ENCODE data around the gene VARS2. TPM values are rescaled to one million over a fixed set of nuclear protein-coding genes. Genes with fewer than 3 reads are reported as not detected.

The VARS2 gene
- total RNA-seq, 2 donors from 2014 or later, result 39.4 to 52.5 TPM

DNA sequence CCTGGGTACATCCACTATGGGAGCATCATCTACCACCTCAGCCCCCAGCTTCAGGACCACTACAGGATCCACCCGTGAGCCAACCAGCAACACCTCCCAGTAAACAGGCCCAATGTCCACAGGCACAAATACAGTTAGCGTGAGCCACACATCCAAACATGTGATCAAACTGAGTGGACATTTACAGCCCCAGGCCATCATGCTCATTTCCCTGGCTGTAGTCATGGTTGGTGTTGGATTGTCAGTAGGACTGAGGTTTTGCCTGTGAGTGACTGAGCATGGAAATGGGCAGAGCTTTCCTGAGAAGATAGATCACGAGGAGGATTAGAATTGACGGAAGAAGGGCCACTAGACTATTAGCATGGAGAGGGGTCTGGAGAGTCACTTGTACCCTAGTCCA lies 58.8 kb downstream of the VARS2 start:
- no peaks in the 10 kb centered on the region for H3K9me3 Mint-ChIP-seq
- WGBS, 2 experiments (ENCODE audit: insufficient coverage in 1 of 2, insufficient read length in 1 of 2), result 93 to 95% methylated on average over 4 of the region's 4 CpGs
- Histone ChIP-seq H3K9ac (ENCODE audit: extremely low read depth, low read length, poor library complexity, severe bottlenecking) (no peak overlapping the region), H3K27ac (ENCODE audit: low read depth, low read length) (no peak overlapping the region), H3K4me1 (ENCODE audit: control insufficient read depth, insufficient read depth, low read length) (no peaks in the 10 kb centered on the region), H3K36me3 (ENCODE audit: control insufficient read depth, insufficient read depth, low read length) (no peaks in the 10 kb centered on the region), H3K4me3 (ENCODE audit: low read length) (no peak overlapping the region), H3K9me3 (ENCODE audit: control insufficient read depth, low read length) (no peaks in the 10 kb centered on the region), H3K27me3 (ENCODE audit: control insufficient read depth, insufficient read depth, low read length, poor library complexity, severe bottlenecking) (no peaks in the 10 kb centered on the region)
- TF ChIP-seq CTCF (conservative IDR thresholded peaks at IDR 0.05), result no peak
- H3K4me3 Mint-ChIP-seq, result no peak overlapping the region
- H3K4me1 Mint-ChIP-seq, result no peaks in the 10 kb centered on the region
- no peaks in the 10 kb centered on the region for H3K27me3 Mint-ChIP-seq (ENCODE audit: insufficient read depth)
- no peak for DNase-seq
- no peaks in the 10 kb centered on the region for H3K36me3 Mint-ChIP-seq (ENCODE audit: low read depth)
- H3K27ac Mint-ChIP-seq, result no peak overlapping the region

DNA sequence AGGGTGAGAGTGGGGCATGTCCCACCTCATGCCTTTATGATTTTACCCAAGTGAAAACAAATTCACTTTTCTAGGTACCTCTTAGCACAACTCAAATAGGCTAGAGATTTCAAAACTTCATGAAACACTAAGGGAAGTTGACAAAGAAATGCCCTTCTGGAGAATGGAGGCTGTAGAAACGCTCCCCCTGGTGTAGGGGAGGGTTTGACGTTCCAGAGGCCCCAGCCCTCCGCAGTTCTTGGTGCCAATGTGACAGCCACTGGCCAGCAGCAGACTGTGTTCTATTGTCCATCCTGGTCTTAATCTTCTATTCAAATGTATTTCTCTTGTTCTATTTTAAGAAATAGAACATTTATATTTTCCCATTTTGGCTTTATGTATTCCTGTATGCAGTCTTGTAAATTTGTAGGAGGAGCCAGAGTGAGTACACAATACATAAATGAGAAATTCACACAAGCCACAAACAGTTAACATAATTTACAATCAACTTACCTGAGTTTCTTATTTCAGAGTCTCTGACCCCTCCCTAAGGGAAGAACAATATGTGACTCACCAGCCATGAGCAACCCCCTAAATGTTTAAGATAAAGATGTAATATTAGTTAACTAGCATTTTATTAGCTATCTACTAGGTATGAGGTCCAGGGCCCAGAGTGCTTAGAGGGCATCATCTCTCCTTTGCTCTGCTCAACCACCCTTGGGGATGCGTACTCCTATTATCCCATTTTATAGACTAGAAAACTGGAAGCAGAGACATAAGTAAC lies 60.6 kb downstream of the VARS2 start:
- H3K4me1 ChIP-seq (ENCODE audit: control insufficient read depth, insufficient read depth, low read length), result no peaks in the 10 kb centered on the region
- no peak overlapping the region for H3K4me3 ChIP-seq (ENCODE audit: low read length)
- H3K4me3 Mint-ChIP-seq, result no peak overlapping the region
- H3K27me3 ChIP-seq (ENCODE audit: control insufficient read depth, insufficient read depth, low read length, poor library complexity, severe bottlenecking), result no peaks in the 10 kb centered on the region
- no peak overlapping the region for H3K9ac ChIP-seq (ENCODE audit: extremely low read depth, low read length, poor library complexity, severe bottlenecking)
- 67 to 84% methylated on average over 4 of the region's 4 CpGs for whole genome bisulfite sequencing, 2 experiments (ENCODE audit: insufficient coverage in 1 of 2, insufficient read length in 1 of 2)
- DNase-seq, result peak; percentile 53
- H3K27ac ChIP-seq (ENCODE audit: low read depth, low read length), result no peak overlapping the region
- no peak overlapping the region for H3K27ac Mint-ChIP-seq
- no peaks in the 10 kb centered on the region for H3K36me3 Mint-ChIP-seq (ENCODE audit: low read depth)
- H3K4me1 Mint-ChIP-seq, result no peaks in the 10 kb centered on the region
- no peaks in the 10 kb centered on the region for H3K27me3 Mint-ChIP-seq (ENCODE audit: insufficient read depth)
- H3K9me3 ChIP-seq (ENCODE audit: control insufficient read depth, low read length), result no peaks in the 10 kb centered on the region
- no peaks in the 10 kb centered on the region for H3K9me3 Mint-ChIP-seq
- peak; percentile 50 for TF ChIP-seq CTCF (conservative IDR thresholded peaks at IDR 0.05)
- no peaks in the 10 kb centered on the region for H3K36me3 ChIP-seq (ENCODE audit: control insufficient read depth, insufficient read depth, low read length)

Small RNAs within 50 kb of the gene (microRNA-seq; reads per million reads assigned to microRNA genes)
- gene MIR4640 (ENCODE audit: borderline microRNAs expressed), result not detected

Other genes starting within 250 kb of the VARS2 start
- gene DHX16, start 241.2 kb upstream of the VARS2 start, total RNA-seq, result 10 to 100 TPM; 33.5 to 33.9 TPM
- gene PPP1R18, start 227.6 kb upstream of the VARS2 start, total RNA-seq, result 10 to 100 TPM; 27.6 to 31.4 TPM
- 10 to 100 TPM; 37.1 TPM for gene NRM, start 223.3 kb upstream of the VARS2 start, total RNA-seq
- gene MDC1, start 197.0 kb upstream of the VARS2 start, total RNA-seq, result 10 to 100 TPM; 79.0 to 95.1 TPM
- 1,000 to 10,000 TPM; 1,504 to 1,815 TPM for gene TUBB, start 193.9 kb upstream of the VARS2 start, total RNA-seq
- gene FLOT1, start 171.6 kb upstream of the VARS2 start, total RNA-seq, result 100 to 1,000 TPM; 121 to 141 TPM
- 100 to 1,000 TPM; 102 to 136 TPM for gene IER3, start 169.7 kb upstream of the VARS2 start, total RNA-seq
- gene DDR1, start 29.7 kb upstream of the VARS2 start, total RNA-seq, result 100 to 1,000 TPM; 140 to 151 TPM
- 10 to 100 TPM; 60.0 to 67.9 TPM for gene GTF2H4, start 6.0 kb upstream of the VARS2 start, total RNA-seq
- gene SFTA2, start 17.9 kb downstream of the VARS2 start, total RNA-seq, result not detected
- gene MUCL3, start 26.7 kb downstream of the VARS2 start, total RNA-seq, result under 1 TPM; 0.18 TPM
- not detected for gene MUC21, start 69.5 kb downstream of the VARS2 start, total RNA-seq
- not detected for gene MUC22, start 96.2 kb downstream of the VARS2 start, total RNA-seq
- not detected for gene C6orf15, start 198.3 kb downstream of the VARS2 start, total RNA-seq
- gene PSORS1C1, start 200.6 kb downstream of the VARS2 start, total RNA-seq, result 1 to 10 TPM; 1.1 to 1.2 TPM
- not detected for gene CDSN, start 206.2 kb downstream of the VARS2 start, total RNA-seq
- gene PSORS1C2, start 224.8 kb downstream of the VARS2 start, total RNA-seq, result not detected
- gene CCHCR1, start 243.6 kb downstream of the VARS2 start, total RNA-seq, result 10 to 100 TPM; 56.5 to 73.6 TPM
- 10 to 100 TPM; 10.8 to 12.5 TPM for gene TCF19, start 244.4 kb downstream of the VARS2 start, total RNA-seq

Data from endodermal cell (in vitro differentiated cells).